Prostate gland (tissue), 2 donors: ENCODE data around the gene LONP2. TPM values are rescaled to one million over a fixed set of nuclear protein-coding genes. Genes with fewer than 3 reads are reported as not detected.

Experiments
- DNase-seq: peaks from one replicate; pipeline ENCODE4 v3.0.0-alpha.2; 2019; ENCODE audit warnings: low spot score
- H3K27ac ChIP-seq, 2 donors: fragments of 200-600 bp; sonication (generic); 2 replicates each; pipeline ENCODE4 v1.5.1; 2017 to 2019
- H3K27me3 ChIP-seq: fragments of 200-600 bp; sonication (generic); replicated peaks from 2 replicates; pipeline ENCODE4 v1.5.1; 2019; ENCODE audit not compliant: insufficient read depth
- H3K36me3 ChIP-seq, 2 donors: fragments of 200-600 bp; sonication (generic); 1 replicate in 1 of 2; 2 replicates in 1 of 2; pipeline versions ENCODE4 v1.5.1 to v1.8.1; 2017 to 2019
- H3K4me1 ChIP-seq: fragments of 200-600 bp; sonication (generic); replicated peaks from 2 replicates; pipeline ENCODE4 v1.5.1; 2019
- H3K4me3 ChIP-seq, 2 donors: fragments of 200-600 bp; sonication (generic); 2 replicates each; pipeline ENCODE4 v1.5.1; 2017 to 2019
- H3K9me3 ChIP-seq: fragments of 200-600 bp; sonication (generic); 2 replicates; pipeline ENCODE4 v1.5.1; 2017
- POLR2A ChIP-seq: fragments of 450-650 bp; IDR thresholded peaks from one replicate; pipeline ENCODE4 v1.6.1; 2016; ENCODE audit warnings: antibody characterized with exemption, mild to moderate bottlenecking
- POLR2AphosphoS5 ChIP-seq: sonication (generic); formaldehyde crosslinking; IDR thresholded peaks from one replicate; pipeline ENCODE4 v1.6.1; 2017; ENCODE audit warnings: antibody characterized with exemption
- WGBS: methylation state at CpG from one replicate; pipeline ENCODE4 v1.1.5; 2018; 5-methylcytosine and 5-hydroxymethylcytosine counted together
- intact Hi-C: fragments of 100-400 bp; cut with DNase I; formaldehyde crosslinking; loops from one replicate; pipeline ENCODE4 v1.14.2; 2022
- total RNA-seq, 2 donors: library from RNA; depleted of rRNA; stranded (reverse); fragments of >200 nt; gene quantifications; one replicate each; pipeline ENCODE4 v1.1.0, GENCODE V29; 2016
- TF ChIP-seq, protein P1 (sequence below), 4 experiments: fragments of 200-600 bp in 2 of 4; fragments of 450-650 bp in 2 of 4; sonication (generic) in 2 of 4; IDR thresholded peaks; 1 replicate in 3 of 4; 2 replicates in 1 of 4; pipeline ENCODE4 v1.5.1; 2016 to 2019; ENCODE audit warnings: antibody characterized with exemption in 4 of 4, mild to moderate bottlenecking in 2 of 4, moderate library complexity in 2 of 4

Gene LONP2, protein sequence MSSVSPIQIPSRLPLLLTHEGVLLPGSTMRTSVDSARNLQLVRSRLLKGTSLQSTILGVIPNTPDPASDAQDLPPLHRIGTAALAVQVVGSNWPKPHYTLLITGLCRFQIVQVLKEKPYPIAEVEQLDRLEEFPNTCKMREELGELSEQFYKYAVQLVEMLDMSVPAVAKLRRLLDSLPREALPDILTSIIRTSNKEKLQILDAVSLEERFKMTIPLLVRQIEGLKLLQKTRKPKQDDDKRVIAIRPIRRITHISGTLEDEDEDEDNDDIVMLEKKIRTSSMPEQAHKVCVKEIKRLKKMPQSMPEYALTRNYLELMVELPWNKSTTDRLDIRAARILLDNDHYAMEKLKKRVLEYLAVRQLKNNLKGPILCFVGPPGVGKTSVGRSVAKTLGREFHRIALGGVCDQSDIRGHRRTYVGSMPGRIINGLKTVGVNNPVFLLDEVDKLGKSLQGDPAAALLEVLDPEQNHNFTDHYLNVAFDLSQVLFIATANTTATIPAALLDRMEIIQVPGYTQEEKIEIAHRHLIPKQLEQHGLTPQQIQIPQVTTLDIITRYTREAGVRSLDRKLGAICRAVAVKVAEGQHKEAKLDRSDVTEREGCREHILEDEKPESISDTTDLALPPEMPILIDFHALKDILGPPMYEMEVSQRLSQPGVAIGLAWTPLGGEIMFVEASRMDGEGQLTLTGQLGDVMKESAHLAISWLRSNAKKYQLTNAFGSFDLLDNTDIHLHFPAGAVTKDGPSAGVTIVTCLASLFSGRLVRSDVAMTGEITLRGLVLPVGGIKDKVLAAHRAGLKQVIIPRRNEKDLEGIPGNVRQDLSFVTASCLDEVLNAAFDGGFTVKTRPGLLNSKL
- 10 to 100 TPM; 74.6 to 81.0 TPM for total RNA-seq

DNA sequence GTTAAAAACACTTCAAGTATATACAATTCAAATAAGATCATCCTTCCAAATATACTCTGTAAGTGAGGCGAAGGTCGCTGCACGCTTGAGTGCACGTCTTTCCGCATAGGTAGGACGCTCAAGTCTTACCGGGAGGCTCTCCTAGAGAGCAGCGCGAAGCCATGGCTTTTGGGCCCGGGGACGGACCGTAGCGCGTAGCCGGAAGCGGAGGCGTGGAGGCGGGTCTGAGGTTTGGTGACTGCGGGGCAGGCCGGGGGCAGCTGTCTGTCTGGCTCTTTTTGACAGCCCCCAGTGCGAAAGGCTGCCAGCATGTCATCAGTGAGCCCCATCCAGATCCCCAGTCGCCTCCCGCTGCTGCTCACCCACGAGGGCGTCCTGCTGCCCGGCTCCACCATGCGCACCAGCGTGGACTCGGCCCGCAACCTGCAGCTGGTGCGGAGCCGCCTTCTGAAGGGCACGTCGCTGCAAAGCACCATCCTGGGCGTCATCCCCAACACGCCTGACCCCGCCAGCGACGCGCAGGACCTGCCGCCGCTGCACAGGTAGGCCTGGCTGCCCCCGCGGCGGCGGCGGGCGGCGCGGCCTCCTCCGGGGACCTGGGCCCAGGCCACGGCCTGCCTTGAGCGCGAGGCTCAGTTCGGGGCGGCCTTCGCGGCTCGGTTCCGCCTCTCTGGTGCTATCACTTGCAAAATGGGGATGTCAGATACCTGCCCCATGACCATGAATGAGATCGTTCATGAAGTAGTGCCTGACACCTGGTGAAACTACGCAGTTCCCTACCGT, at the start of gene LONP2:
Gene LONP2, plus strand, starts transcription at position 221 of the 783 bp plus-strand sequence. Its CDS starts 89 bp downstream, at position 310.
- peak; percentile 93 for TF ChIP-seq POLR2AphosphoS5
- TF ChIP-seq, protein P1, sequence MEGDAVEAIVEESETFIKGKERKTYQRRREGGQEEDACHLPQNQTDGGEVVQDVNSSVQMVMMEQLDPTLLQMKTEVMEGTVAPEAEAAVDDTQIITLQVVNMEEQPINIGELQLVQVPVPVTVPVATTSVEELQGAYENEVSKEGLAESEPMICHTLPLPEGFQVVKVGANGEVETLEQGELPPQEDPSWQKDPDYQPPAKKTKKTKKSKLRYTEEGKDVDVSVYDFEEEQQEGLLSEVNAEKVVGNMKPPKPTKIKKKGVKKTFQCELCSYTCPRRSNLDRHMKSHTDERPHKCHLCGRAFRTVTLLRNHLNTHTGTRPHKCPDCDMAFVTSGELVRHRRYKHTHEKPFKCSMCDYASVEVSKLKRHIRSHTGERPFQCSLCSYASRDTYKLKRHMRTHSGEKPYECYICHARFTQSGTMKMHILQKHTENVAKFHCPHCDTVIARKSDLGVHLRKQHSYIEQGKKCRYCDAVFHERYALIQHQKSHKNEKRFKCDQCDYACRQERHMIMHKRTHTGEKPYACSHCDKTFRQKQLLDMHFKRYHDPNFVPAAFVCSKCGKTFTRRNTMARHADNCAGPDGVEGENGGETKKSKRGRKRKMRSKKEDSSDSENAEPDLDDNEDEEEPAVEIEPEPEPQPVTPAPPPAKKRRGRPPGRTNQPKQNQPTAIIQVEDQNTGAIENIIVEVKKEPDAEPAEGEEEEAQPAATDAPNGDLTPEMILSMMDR (IDR thresholded peaks at IDR 0.05) = no peak
- TF ChIP-seq POLR2A = peak; percentile 36
- intact Hi-C loops = loop anchor here (10.0 kb wide), 2 partner anchors 291 to 381 kb away; no protein-coding TSS in a partner anchor
- no peaks in the 10 kb centered on the region for H3K9me3 ChIP-seq
- H3K27ac ChIP-seq = peak within 1 kb of the TSS; percentile 81 to 82
- H3K4me3 ChIP-seq = peak within 1 kb of the TSS; percentile 79
- H3K36me3 ChIP-seq = no peaks in the 10 kb centered on the region
- H3K27me3 ChIP-seq = no peaks in the 10 kb centered on the region
- peaks cover 8% of the 10 kb centered on the region for H3K4me1 ChIP-seq
- WGBS = under 1% methylated on average over 63 of the region's 63 CpGs
- DNase-seq = peak; percentile 88

DNA sequence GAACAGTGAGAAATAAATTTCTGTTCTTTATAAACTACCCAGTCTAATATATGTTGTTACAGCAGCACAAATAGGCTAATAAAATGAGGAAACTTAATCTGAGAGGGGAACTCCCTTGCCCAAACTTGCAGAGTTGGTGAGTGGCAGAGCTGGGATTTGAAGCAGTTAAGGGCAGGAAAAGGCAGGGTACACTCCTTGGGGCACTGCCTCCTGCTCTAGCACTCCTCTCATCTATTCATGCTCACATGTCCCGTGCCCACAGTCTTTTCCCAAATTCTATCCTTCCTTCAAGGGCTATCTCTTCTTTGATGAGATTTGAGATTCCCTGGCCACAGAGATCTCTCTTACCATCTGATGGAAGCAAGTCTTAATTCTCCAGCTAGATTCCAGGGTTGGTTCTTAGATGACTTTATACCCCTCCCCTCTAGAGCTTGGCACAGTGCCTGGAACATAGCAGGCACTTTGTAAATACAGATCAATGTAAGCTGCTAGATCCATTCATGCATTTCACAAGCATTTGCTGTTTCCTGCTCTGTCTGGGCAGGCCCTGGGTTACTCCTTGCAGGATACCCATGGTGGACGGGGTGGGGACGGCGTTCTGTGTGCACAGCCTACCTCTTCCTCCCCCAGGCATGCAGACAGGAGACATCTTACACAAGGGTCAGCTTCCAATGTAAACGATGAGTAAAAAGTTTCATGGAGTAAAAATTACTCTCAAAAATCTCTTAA, 49.1 kb upstream of the LONP2 start:
- WGBS = 9% methylated on average over 5 of the region's 5 CpGs

DNA sequence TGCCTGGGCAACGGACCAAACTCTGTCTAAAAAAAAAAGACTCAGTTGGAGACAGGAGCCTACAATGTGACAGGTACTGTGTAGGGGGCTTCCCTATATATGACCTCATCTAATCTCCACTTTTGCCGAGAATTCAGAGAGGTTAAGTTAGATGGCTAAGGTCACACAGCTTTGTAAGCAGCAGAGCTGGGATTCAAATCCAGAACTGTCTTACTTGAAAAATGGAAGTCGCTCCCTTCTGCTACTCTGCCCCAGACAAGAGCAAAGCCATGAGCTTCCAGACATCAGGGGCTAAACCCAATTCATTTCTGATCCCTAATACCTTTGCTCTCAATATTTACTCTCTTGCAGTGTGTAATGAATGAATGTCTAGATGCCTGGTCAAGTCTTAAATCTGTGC, 46.8 kb upstream of the LONP2 start:
- Histone ChIP-seq H3K36me3 (no peaks in the 10 kb centered on the region), H3K9me3 (no peaks in the 10 kb centered on the region), H3K27me3 (no peaks in the 10 kb centered on the region), H3K27ac (no peak overlapping the region), H3K4me1 (no peaks in the 10 kb centered on the region), H3K4me3 (no peak overlapping the region)
- no peak for DNase-seq
- TF ChIP-seq, protein P1 (IDR thresholded peaks at IDR 0.05) = no peak
- TF ChIP-seq POLR2AphosphoS5 = no peak
- no peak for TF ChIP-seq POLR2A
- WGBS = 89% methylated on average over 3 of the region's 3 CpGs
- intact Hi-C loops = no loop called here

More for the DNA sequence above, 49.1 kb upstream of the LONP2 start:
- no peaks in the 10 kb centered on the region for H3K9me3 ChIP-seq
- H3K4me3 ChIP-seq = no peak overlapping the region
- no peaks in the 10 kb centered on the region for H3K36me3 ChIP-seq
- no peaks in the 10 kb centered on the region for H3K27me3 ChIP-seq
- TF ChIP-seq, protein P1 (IDR thresholded peaks at IDR 0.05) = no peak
- TF ChIP-seq POLR2AphosphoS5 (peak; percentile 68), POLR2A (no peak)
- intact Hi-C loops = no loop called here
- H3K27ac ChIP-seq = no peak overlapping the region
- DNase-seq = peak; percentile 77
- H3K4me1 ChIP-seq = no peaks in the 10 kb centered on the region

DNA sequence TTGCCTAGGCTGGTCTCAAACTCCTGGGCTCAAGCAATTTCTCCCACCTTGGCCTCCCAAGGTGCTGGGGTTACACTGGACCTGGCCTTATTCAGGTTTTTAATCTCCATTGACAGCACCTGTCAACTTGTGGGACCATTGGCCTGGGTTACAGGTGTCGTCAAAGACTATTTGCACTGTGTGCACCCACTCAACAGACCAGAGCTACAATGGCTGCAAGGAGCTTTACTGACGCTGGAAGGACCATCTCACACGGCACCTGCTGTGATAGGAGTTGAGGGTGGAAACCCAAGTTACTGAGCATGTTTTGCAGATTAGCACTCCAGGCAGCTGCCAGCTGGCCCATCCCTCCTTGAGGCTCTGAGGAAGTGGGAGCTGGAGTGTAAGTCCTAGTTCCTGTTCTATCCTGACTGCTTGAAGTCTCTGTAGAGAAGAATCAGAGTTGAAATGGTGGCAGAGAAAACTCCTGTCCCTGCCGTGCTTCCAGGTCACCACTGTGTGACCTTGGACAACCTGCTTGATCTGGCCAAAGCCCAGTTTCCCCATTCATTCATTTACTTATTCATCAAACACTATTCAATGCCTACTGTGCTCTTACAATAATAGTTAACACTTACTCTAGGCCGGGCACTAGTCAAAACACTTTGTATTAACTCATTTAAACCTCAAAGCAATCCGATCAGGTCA, 42.4 kb upstream of the LONP2 start:
- no peak for TF ChIP-seq POLR2A
- TF ChIP-seq, protein P1 (IDR thresholded peaks at IDR 0.05) = no peak
- TF ChIP-seq POLR2AphosphoS5 = no peak
- no peaks in the 10 kb centered on the region for H3K36me3 ChIP-seq
- intact Hi-C loops = no loop called here
- no peaks in the 10 kb centered on the region for H3K9me3 ChIP-seq
- no peaks in the 10 kb centered on the region for H3K4me1 ChIP-seq
- H3K4me3 ChIP-seq = no peak overlapping the region
- WGBS = 90% methylated on average over 6 of the region's 6 CpGs
- DNase-seq = no peak
- no peaks in the 10 kb centered on the region for H3K27me3 ChIP-seq
- H3K27ac ChIP-seq = no peak overlapping the region
